Measurements from ENCODE around the gene LRFN2. TPM values are rescaled to one million over a fixed set of nuclear protein-coding genes. Genes with fewer than 3 reads are reported as not detected.

LRFN2 gene
- not detected in 5 replicates for total RNA-seq (2022; extraction: Qiagen RNA extraction)

DNA sequence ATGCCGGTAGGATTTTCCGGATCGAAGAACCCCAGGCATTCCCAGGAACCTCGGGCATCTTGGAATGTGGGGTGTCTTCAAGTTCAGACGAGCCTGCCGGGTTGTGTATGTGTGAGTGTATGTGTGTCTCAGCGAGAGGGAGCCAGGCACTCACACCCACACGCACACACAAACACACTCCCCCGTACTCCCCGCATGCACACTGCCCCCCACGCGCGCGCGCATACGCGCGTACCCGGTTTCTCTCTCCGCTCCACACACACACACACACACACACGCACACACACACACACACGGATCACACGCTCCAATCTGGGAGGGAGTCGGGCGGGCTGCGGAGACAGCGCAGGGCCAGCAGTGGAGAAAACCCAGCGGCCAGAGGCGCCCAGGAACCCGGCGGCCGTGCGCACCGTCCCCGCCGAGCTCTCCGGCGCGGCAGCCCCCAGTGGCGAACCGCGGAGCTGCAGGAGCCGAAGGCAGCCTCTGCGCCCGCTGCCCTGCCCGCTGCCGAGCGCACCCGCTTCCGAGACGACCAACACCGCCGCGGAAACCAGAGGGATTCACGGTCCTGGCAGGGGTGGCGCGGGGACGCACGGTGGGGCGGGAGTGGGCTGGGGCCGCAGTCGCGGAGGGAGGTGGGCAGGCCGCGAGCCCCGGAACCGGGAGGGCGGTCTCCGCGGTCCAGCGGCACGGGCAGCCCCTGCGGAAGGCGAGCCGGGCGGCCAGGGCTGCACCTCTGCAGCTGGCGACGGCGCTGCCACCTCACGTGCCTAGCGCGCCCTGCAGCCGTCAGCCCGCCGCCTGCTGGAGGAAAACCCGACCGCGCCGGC, at the start of gene LRFN2:
TSS of gene LRFN2 (minus strand) at position 125 of the 830 bp plus-strand sequence.

All from A549 treated with CORT108297 at 1 μM for 4 hours (cell line).